HG03442 (cell line): ENCODE results near the gene KCTD4.

Experiments used
- ATAC-seq: cut with Tn5 transposase; IDR thresholded peaks from one replicate; pipeline ENCODE4 v1.9.1; 2021; ENCODE audit warnings: mild to moderate bottlenecking, moderate library complexity; ENCODE audit not compliant: unreplicated experiment

Gene KCTD4

DNA sequence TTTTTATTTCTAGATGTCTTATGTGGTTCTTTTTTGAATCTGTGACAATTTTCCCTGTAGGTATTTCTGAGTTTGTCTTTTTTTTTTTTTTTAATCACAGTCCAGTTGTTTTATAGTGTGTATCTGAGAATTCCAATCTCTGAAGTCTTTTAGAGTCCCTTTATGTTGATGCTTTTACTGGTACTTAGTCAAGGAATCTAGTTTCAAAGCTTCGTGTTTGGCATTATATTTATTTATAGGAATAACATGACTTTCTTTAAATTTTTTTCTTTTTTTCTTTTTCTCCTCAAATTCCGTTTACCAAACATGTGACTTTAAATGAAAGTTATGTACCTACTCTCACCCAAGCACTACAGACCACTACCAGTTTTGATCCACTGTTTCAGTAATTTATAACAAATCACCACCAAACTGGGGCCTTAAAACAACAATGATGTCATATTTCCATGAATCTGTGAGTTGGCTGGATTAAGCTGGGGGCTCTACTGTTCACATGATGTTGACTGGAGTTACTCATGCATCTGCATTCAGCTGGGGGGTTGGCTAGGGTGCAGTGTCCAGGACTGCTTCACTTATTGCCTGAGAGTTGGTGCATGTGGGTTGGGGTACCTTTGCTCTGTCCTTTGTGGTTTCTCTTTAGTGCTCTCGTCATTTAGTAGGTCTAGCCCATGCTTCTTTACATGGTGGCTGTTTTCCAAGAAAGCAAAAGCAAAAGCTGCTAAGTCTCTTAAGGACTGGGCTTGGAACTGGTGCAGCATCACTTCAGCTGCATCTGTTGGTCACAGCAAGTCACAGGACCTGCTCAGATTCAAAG, 22.3 kb downstream of the KCTD4 start:
- ATAC-seq = no peak

DNA sequence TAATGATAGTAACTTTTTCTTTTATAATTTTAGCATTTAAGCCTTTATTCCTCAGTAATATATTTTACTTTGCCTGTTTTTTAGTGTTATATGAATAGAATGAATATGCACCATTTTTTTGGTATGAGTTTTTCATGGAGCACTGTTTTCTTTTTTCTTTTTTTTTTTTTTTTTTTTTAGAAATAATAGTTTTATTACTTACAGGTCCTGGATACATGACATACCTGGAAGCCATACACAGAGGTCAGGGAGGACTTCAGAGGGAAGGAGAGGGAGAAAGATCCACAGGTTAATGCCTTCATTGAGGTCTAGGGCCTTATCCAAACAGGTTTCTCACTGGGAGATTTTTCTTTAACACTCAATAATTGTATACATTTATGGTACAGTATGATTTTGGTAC, 26.4 kb downstream of the KCTD4 start:
- no peak for ATAC-seq

DNA sequence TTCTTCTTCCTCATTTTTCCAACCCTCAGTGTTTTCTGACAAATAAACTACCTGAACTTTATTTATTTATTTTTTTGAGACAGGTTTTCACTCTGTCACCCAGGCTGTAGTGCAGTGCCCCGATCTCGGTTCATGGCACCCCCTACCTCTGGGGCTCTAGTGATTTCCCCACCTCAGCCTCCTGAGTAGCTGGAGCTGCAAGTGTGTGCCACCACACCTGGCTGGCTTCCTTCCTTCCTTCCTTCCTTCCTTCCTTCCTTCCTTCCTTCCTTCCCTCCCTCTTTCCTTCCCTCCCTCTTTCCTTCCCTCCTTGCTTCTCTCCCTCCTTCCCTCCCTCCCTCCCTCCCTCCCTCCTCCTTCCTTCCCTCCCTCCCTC, 32.3 kb downstream of the KCTD4 start:
- no peak for ATAC-seq

DNA sequence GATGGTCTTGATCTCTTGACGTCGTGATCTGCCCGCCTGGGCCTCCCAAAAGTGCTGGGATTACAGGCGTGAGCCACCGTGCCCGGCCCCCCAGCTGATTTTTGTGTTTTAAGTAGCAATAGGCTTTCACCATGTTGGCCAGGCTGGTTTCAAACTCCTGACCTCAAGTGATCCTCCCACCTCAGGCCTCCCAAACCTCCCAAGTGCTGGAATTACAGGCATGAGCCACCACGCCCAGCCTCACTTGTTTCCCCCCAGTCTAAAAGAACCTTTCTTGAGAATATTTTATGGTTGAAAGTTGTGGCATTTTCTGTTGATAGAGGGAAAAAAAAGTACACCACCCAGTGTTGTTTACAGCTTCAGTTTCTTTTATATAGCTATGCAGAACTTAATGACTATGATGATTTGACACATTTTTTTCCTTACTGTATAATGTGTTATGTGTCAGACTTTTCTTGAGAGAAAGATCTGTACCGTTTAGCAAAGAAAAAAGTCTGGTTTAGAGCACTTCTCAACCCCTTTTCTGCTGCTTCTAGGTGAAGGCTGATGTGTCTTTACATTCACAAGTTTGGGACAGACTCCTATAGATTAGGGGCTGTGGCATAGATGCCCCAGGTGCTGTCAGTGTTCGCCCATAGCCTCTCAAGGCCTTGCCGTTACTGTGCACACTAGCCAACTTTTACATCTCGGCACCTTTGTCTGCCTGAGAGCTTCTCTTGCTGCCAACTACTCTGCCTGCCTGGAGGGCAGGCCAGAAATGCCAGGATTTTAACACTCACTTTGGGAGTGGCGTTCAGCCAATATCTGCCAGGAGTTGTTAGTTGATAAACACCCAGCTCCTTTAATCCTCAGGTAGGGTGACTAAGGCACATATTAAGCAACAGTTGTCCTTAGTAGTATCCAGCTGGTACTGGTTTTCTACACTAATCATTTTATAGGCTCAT, 33.0 kb downstream of the KCTD4 start:
- no peak for ATAC-seq

DNA sequence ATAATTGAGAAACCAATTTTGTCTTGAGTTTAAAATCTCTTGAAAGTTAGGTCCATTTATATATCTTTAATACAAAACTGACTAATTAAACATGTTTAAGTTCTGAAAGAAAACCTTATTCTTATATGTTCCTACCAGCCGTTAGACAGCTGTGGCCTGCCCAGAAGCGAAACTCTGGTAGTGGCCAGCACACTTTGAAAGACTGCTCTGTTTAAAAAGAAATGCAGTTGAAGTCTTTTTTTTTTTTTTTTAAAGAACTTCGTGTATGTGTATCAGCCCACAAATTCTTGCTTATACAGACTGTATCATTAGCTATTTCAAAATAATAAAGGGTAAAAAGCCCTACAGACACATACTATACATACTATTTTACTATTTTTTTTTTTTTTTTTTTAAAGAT, 34.0 kb downstream of the KCTD4 start:
- no peak for ATAC-seq

DNA sequence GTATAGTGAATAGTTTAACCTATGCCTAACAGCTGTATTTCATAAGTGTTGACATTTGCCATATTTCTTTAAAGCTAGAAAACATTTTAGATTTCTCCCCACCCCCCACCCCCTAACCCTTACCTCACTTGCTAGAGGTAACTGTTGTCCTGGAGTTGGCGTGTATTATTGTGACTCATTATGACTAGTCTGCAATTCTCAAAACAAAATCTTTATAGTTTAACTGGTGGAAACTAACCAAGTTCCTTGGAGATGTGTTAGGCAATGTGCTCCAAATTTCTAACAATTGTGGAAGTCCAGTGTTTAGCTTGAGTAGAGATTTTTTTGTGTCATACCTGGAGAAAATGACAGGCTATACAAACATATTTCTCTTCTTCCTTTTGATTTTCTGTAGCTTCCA, 38.0 kb downstream of the KCTD4 start:
- no peak for ATAC-seq

DNA sequence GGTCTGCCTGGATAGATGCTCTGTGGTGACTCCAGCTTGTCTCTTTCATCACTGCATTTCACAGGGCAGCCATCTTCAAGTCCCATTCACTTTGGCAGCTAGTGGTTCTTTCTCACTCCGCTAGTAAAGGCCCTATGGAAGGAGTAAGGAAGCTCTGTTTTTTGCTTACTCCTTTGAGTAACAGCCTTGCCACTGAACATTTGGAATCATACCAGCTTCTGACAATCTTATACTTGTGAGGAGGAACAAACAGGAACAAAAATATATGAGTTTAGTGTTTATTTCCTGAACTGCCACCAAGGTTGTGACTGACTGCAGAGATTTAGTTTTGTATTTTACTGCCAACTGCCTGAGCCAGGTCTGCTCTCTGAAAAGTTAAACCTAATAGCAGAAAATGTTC, 38.7 kb downstream of the KCTD4 start:
- ATAC-seq = no peak

DNA sequence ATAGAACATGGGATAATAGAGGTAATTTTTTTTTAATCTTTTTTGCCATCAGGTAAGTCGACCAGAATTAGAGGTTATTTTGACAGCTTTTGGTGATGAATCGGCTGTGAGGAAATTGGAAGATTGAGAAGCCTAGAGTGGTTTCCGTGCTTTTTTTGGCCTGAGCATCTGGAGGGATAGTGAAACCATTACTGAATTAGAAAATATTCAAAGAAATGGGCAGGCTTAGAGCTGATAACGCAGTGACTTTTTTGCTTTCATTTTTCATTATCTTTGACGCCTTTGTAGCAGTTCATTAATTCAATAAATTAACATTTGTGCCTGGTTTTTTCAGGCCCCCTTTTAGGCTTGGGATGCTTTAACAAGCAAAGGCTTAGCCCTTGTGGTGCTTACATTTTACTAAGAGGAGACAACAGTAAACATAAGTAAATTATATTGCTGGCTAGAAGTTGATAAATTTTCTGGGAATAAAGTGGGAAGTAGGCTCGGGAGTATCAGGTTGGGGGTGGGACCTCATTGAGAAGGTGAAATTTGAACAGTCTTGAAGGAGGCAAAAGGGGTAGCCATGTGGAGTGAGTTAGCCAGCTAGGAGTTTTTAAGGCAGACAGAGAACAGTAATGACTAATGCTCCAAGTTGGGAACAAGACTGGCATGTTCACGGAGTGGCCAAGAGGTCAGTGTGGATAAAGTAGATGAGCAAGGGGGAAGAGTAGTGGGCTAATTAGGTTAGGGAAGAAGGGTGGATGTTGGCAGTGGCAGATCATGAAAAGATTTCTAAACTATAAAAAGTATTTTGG, 44.1 kb downstream of the KCTD4 start:
- no peak for ATAC-seq

DNA sequence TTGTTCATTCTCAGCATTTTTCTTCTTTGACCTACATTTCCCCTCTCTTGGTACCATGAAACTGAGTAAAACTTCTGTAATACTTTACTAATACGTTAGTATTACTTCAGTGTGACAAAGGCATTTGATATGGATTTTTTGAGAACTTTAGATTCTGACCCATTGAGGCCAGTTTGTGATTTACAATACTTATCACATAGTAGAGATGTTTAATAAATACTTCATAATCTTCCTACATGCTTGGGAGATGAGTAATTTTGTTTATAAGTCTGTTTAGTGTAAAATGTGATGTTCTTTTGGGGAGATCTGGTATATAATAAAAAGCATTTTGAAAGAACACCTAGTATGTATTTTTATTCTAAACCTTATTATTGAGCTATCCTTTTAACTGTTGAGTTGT, 50.9 kb downstream of the KCTD4 start:
- ATAC-seq = no peak

DNA sequence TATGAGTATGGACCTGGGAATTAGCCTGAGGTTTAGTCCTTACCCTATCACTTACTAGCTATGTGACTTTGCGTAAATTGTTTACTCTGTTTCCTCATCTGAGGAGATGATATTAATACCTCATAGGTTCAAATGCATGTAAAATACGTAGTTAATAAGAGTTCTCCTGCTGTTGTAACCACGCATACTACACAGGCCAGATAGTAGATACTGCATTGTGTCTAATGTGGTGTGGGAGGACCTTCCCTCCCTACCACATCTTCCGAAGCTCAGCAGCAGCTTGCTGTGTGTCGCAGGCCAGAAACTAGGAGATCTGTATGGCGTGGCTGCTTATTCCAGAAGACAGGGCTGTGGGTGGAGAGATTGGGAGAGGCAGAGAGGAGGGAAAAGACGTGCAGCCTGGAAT, 57.5 kb downstream of the KCTD4 start:
- no peak for ATAC-seq
